Parathyroid adenoma (tissue), 2 donors: ENCODE measurements around the gene PTPRT.
"Not testable (repeated sequence)": the region's sequence is repeated elsewhere in the genome, so short reads cannot be mapped to it uniquely, and the experiment has no call there.

ENCODE experiments used
- H2AFZ ChIP-seq: fragments of 300-600 bp; sonication (generic); one replicate; pipeline ENCODE4 v1.7.0; 2017; ENCODE audit warnings: antibody characterized with exemption, mild to moderate bottlenecking
- H3K27ac ChIP-seq: fragments of 300-600 bp; sonication (generic); one replicate; pipeline ENCODE4 v1.7.0; 2017
- H3K27me3 ChIP-seq: fragments of 300-600 bp; sonication (generic); one replicate; pipeline ENCODE4 v1.7.0; 2017; ENCODE audit warnings: low read length; ENCODE audit not compliant: control insufficient read depth, insufficient read depth
- H3K36me3 ChIP-seq: fragments of 300-600 bp; sonication (generic); one replicate; pipeline ENCODE4 v1.7.0; 2017; ENCODE audit warnings: low read length; ENCODE audit not compliant: control insufficient read depth, insufficient read depth
- H3K4me1 ChIP-seq: fragments of 300-600 bp; sonication (generic); one replicate; pipeline ENCODE4 v1.7.0; 2017; ENCODE audit warnings: control low read depth
- H3K4me2 ChIP-seq: fragments of 300-600 bp; sonication (generic); one replicate; pipeline ENCODE4 v1.7.0; 2017; ENCODE audit warnings: low read length
- H3K4me3 ChIP-seq: fragments of 300-600 bp; sonication (generic); one replicate; pipeline ENCODE4 v1.7.0; 2017; ENCODE audit warnings: low read depth, low read length
- H3K79me2 ChIP-seq: fragments of 300-600 bp; sonication (generic); one replicate; pipeline ENCODE4 v1.7.0; 2017; ENCODE audit warnings: control low read depth
- H3K9ac ChIP-seq: fragments of 300-600 bp; sonication (generic); one replicate; pipeline ENCODE4 v1.7.0; 2017; ENCODE audit warnings: mild to moderate bottlenecking
- H3K9me3 ChIP-seq: fragments of 300-600 bp; sonication (generic); one replicate; pipeline ENCODE4 v1.7.0; 2017; ENCODE audit warnings: low read length; ENCODE audit not compliant: control insufficient read depth
- CTCF ChIP-seq: fragments of 300-600 bp; sonication (generic); IDR thresholded peaks from one replicate; pipeline ENCODE4 v1.7.0; 2017; ENCODE audit warnings: antibody characterized with exemption, mild to moderate bottlenecking
- donor health status: primary hyperparathyroidism.

The PTPRT gene

GRCh38 chr20:43170771-43171170, 18.9 kb downstream of the PTPRT start:
- H2AFZ ChIP-seq, result no peak overlapping the region

DNA sequence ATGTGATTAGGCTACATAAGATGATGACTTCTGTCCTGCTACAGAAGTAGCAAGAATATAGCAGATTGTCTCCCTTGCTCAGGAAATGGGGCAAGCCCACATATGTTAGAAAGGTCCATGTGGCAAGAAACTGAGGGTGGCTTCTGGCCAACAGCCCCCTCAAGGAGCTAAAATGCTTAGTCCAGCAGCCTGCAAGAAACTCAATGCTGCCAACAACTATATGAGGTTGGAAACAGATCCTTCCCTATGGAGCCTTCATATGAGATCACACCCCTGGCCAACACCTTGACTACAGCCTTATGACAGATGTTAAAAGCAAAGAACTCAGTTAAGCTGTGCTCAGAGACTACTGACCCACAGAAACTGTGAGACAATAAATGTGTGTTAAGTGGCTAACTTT, 22.1 kb downstream of the PTPRT start:
- H3K27ac ChIP-seq, result no peak overlapping the region
- peaks cover 46% of the 10 kb centered on the region for H3K79me2 ChIP-seq
- TF ChIP-seq CTCF, result no peak
- H3K36me3 ChIP-seq, result no peaks in the 10 kb centered on the region
- no peak overlapping the region for H2AFZ ChIP-seq
- H3K9me3 ChIP-seq, result no peaks in the 10 kb centered on the region
- H3K4me3 ChIP-seq, result no peak overlapping the region
- no peaks in the 10 kb centered on the region for H3K27me3 ChIP-seq
- no peak overlapping the region for H3K9ac ChIP-seq
- no peak overlapping the region for H3K4me2 ChIP-seq
- H3K4me1 ChIP-seq, result peaks cover 13% of the 10 kb centered on the region

More at GRCh38 chr20:43170771-43171170, 18.9 kb downstream of the PTPRT start:
- Histone ChIP-seq H3K4me2 (no peak overlapping the region), H3K27me3 (no peaks in the 10 kb centered on the region), H3K4me1 (peaks cover 13% of the 10 kb centered on the region), H3K36me3 (no peaks in the 10 kb centered on the region), H3K9me3 (no peaks in the 10 kb centered on the region), H3K4me3 (no peak overlapping the region), H3K9ac (no peak overlapping the region), H3K79me2 (peaks cover 56% of the 10 kb centered on the region), H3K27ac (no peak overlapping the region)
- TF ChIP-seq CTCF, result no peak

- no peak for TF ChIP-seq CTCF
- Histone ChIP-seq H3K36me3 (no peaks in the 10 kb centered on the region), H3K4me2 (no peak overlapping the region), H3K4me1 (peaks cover 13% of the 10 kb centered on the region), H2AFZ (no peak overlapping the region), H3K27ac (no peak overlapping the region), H3K9ac (no peak overlapping the region), H3K9me3 (no peaks in the 10 kb centered on the region), H3K4me3 (no peak overlapping the region), H3K79me2 (peaks cover 40% of the 10 kb centered on the region), H3K27me3 (no peaks in the 10 kb centered on the region)
These were observed 22.7 kb downstream of the PTPRT start for GRCh38 chr20:43167021-43167420.

GRCh38 chr20:43165611-43166010, 24.1 kb downstream of the PTPRT start:
- no peak for TF ChIP-seq CTCF
- Histone ChIP-seq H3K4me3 (no peak overlapping the region), H3K9ac (no peak overlapping the region), H3K4me2 (no peak overlapping the region), H3K27ac (no peak overlapping the region), H3K27me3 (no peaks in the 10 kb centered on the region), H2AFZ (no peak overlapping the region), H3K79me2 (peaks cover 36% of the 10 kb centered on the region), H3K4me1 (peaks cover 13% of the 10 kb centered on the region), H3K9me3 (no peaks in the 10 kb centered on the region), H3K36me3 (no peaks in the 10 kb centered on the region)

DNA sequence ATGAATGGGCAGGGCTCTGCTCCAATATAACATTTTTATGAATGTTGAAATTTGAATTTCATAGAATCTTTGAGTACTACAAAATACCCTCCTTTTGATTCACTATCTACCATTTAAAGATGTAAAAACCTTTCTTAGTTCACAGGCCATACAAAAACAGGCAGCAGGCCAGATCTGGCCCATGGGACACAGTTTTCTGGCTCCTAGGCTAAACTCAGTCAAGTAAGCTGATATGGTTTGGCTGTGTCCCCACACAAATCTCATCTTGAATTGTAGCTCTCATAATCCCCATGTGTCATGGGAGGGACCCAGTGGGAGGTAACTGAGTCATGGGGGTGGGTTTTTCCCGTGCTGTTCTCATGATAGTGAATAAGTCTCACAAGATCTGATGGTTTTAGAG, 25.0 kb downstream of the PTPRT start:
- not testable (repeated sequence) for H3K27ac ChIP-seq, H3K4me3 ChIP-seq, H3K9ac ChIP-seq, H3K36me3 ChIP-seq, H3K27me3 ChIP-seq, H2AFZ ChIP-seq, H3K9me3 ChIP-seq, H3K4me2 ChIP-seq
- H3K4me1 ChIP-seq, result peaks cover 13% of the 10 kb centered on the region
- peaks cover 27% of the 10 kb centered on the region for H3K79me2 ChIP-seq
